Endodermal cell (in vitro differentiated cells): Measurements from ENCODE around the gene LRRC43. TPM values are rescaled to one million over a fixed set of nuclear protein-coding genes. Genes with fewer than 3 reads are reported as not detected.

ENCODE experiments used
- DNase-seq: peaks from one replicate; pipeline ENCODE4 v3.0.0-alpha.2; 2017
- H3K27ac ChIP-seq: 2 replicates; pipeline ENCODE4 v1.5.1; 2013; ENCODE audit warnings: mild to moderate bottlenecking, low read depth, low read length, moderate library complexity
- H3K27me3 ChIP-seq: 2 replicates; pipeline ENCODE4 v1.6.1; 2013; ENCODE audit warnings: mild to moderate bottlenecking, low read length, moderate library complexity; ENCODE audit not compliant: insufficient read depth, control insufficient read depth, poor library complexity, severe bottlenecking
- H3K36me3 ChIP-seq: 2 replicates; pipeline ENCODE4 v1.7.0; 2013; ENCODE audit warnings: mild to moderate bottlenecking, low read length, moderate library complexity; ENCODE audit not compliant: control insufficient read depth, insufficient read depth
- H3K4me1 ChIP-seq: one replicate; pipeline ENCODE4 v1.7.0; 2013; ENCODE audit warnings: low read length; ENCODE audit not compliant: control insufficient read depth, insufficient read depth
- H3K4me3 ChIP-seq: 2 replicates; pipeline ENCODE4 v1.5.1; 2013; ENCODE audit warnings: mild to moderate bottlenecking, low read length, moderate library complexity
- H3K9ac ChIP-seq: 2 replicates; pipeline ENCODE4 v1.6.1; 2013; ENCODE audit warnings: mild to moderate bottlenecking, low read length, moderate library complexity; ENCODE audit not compliant: poor library complexity, severe bottlenecking; ENCODE audit errors: extremely low read depth
- H3K9me3 ChIP-seq: 2 replicates; pipeline ENCODE4 v1.6.1; 2013; ENCODE audit warnings: mild to moderate bottlenecking, low read length, moderate library complexity; ENCODE audit not compliant: control insufficient read depth
- H3K27ac Mint-ChIP-seq: 2 replicates; pipeline ENCODE4 v1.8.0; 2020; ENCODE audit warnings: mixed read lengths
- H3K27me3 Mint-ChIP-seq: 2 replicates; pipeline ENCODE4 v1.8.0; 2021; ENCODE audit warnings: mild to moderate bottlenecking, mixed read lengths; ENCODE audit not compliant: insufficient read depth
- H3K36me3 Mint-ChIP-seq: 2 replicates; pipeline ENCODE4 v1.8.0; 2020; ENCODE audit warnings: low read depth, mixed read lengths
- H3K4me1 Mint-ChIP-seq: 2 replicates; pipeline ENCODE4 v1.8.0; 2020; ENCODE audit warnings: mixed read lengths
- H3K4me3 Mint-ChIP-seq: 2 replicates; pipeline ENCODE4 v1.8.0; 2020; ENCODE audit warnings: mild to moderate bottlenecking, moderate library complexity, mixed read lengths
- H3K9me3 Mint-ChIP-seq: 2 replicates; pipeline ENCODE4 v1.8.0; 2020; ENCODE audit warnings: mild to moderate bottlenecking, mixed read lengths
- CTCF ChIP-seq: fragments of 200-600 bp; sonication (generic); conservative IDR thresholded peaks from 2 replicates; pipeline ENCODE4 v1.5.0; 2021; ENCODE audit warnings: antibody characterized with exemption, mild to moderate bottlenecking
- WGBS, 2 experiments: methylation state at CpG; one replicate each; pipeline versions ENCODE4 v1.1.5 to v1.1.7; 2013; ENCODE audit warnings: missing lambda C conversion rate in 2 of 2, mixed read lengths in 1 of 2; ENCODE audit not compliant: insufficient coverage in 1 of 2, insufficient read length in 1 of 2; 5-methylcytosine and 5-hydroxymethylcytosine counted together
- total RNA-seq, 2 donors: library from RNA; stranded (reverse); fragmentation: NEBNext Ultra II Directional in 1 of 2; extraction: Animal tissue kit (Norgen Biotek cat#: 25700) in 1 of 2; gene quantifications; 2 replicates in 1 of 2; 3 replicates in 1 of 2; pipeline ENCODE4 v1.2.1, GENCODE V29; 2021

Gene LRRC43
- total RNA-seq, 2 donors from 2014 or later = 1.5 to 2.4 TPM

- Histone ChIP-seq H3K36me3 (peaks cover 44% of the 10 kb centered on the region), H3K27me3 (no peaks in the 10 kb centered on the region), H3K9me3 (no peaks in the 10 kb centered on the region), H3K9ac (no peak overlapping the region), H3K4me3 (no peak overlapping the region), H3K4me1 (no peaks in the 10 kb centered on the region), H3K27ac (no peak overlapping the region)
- no peak for TF ChIP-seq CTCF
- H3K36me3 Mint-ChIP-seq = peaks cover 48% of the 10 kb centered on the region
- H3K27me3 Mint-ChIP-seq = no peaks in the 10 kb centered on the region
- DNase-seq = no peak
- H3K9me3 Mint-ChIP-seq = no peaks in the 10 kb centered on the region
- no peak overlapping the region for H3K27ac Mint-ChIP-seq
- no peak overlapping the region for H3K4me3 Mint-ChIP-seq
- 95 to 100% methylated on average over 1 to 6 of the region's 6 CpGs for WGBS, 2 experiments
- H3K4me1 Mint-ChIP-seq = no peaks in the 10 kb centered on the region
These were observed 61.0 kb downstream of the LRRC43 start for GRCh38 chr12:122243965-122244364.

- Histone ChIP-seq H3K36me3 (peaks cover 44% of the 10 kb centered on the region), H3K4me1 (no peaks in the 10 kb centered on the region), H3K9ac (no peak overlapping the region), H3K27ac (no peak overlapping the region), H3K9me3 (no peaks in the 10 kb centered on the region), H3K27me3 (no peaks in the 10 kb centered on the region), H3K4me3 (no peak overlapping the region)
- no peak for DNase-seq
- Mint-ChIP-seq H3K27ac (no peak overlapping the region), H3K4me1 (no peaks in the 10 kb centered on the region), H3K36me3 (peaks cover 48% of the 10 kb centered on the region), H3K9me3 (no peaks in the 10 kb centered on the region), H3K27me3 (no peaks in the 10 kb centered on the region), H3K4me3 (no peak overlapping the region)
- 92 to 94% methylated on average over 8 to 11 of the region's 11 CpGs for WGBS, 2 experiments
- TF ChIP-seq CTCF = no peak
These were observed 61.8 kb downstream of the LRRC43 start for GRCh38 chr12:122244565-122245371.

GRCh38 chr12:122245553-122245952 lies 62.6 kb downstream of the LRRC43 start:
- H3K9me3 Mint-ChIP-seq = no peaks in the 10 kb centered on the region
- DNase-seq = no peak
- Histone ChIP-seq H3K27ac (no peak overlapping the region), H3K9me3 (no peaks in the 10 kb centered on the region), H3K36me3 (peaks cover 42% of the 10 kb centered on the region), H3K9ac (no peak overlapping the region), H3K4me3 (no peak overlapping the region), H3K27me3 (no peaks in the 10 kb centered on the region), H3K4me1 (no peaks in the 10 kb centered on the region)
- WGBS, 2 experiments = 86 to 100% methylated on average over 1 of the region's 1 CpG
- H3K27me3 Mint-ChIP-seq = no peaks in the 10 kb centered on the region
- TF ChIP-seq CTCF = no peak
- H3K4me1 Mint-ChIP-seq = no peaks in the 10 kb centered on the region
- peaks cover 47% of the 10 kb centered on the region for H3K36me3 Mint-ChIP-seq
- no peak overlapping the region for H3K27ac Mint-ChIP-seq
- H3K4me3 Mint-ChIP-seq = no peak overlapping the region
